Measurements from ENCODE around the gene TEX11.

GRCh38 chrX:70806081-70806480 lies 102.4 kb downstream of the TEX11 start:
- no peak for TF ChIP-seq GABPA (IDR thresholded peaks at IDR 0.05; ENCODE audit: low read depth)
- no peak for TF ChIP-seq POLR2AphosphoS5 (IDR thresholded peaks at IDR 0.05; ENCODE audit: low read depth, low read length)
- TF ChIP-seq EP300 (IDR thresholded peaks at IDR 0.05; ENCODE audit: borderline replicate concordance in 1 of 2, low read depth in 1 of 2, low read length in 1 of 2) = no peak
- TF ChIP-seq RCOR1 (IDR thresholded peaks at IDR 0.05; ENCODE audit: low read length) = no peak
- TF ChIP-seq CTCF (IDR thresholded peaks at IDR 0.05) = no peak
- TF ChIP-seq RFX5 (IDR thresholded peaks at IDR 0.05; ENCODE audit: low read length) = no peak
- no peak for TF ChIP-seq JUND (IDR thresholded peaks at IDR 0.05)
- TF ChIP-seq MEF2A (IDR thresholded peaks at IDR 0.05; ENCODE audit: borderline replicate concordance, low read depth) = no peak
